CD4-positive, alpha-beta memory T cell (primary cell): ENCODE measurements around the gene KIF2A. TPM values are rescaled to one million over a fixed set of nuclear protein-coding genes. Genes with fewer than 3 reads are reported as not detected.

Source experiments
- CTCF ChIA-PET: fragments of 350-600 bp; sonication (Branson Sonifier 250); formaldehyde crosslinking; loops from one replicate; lab custom pipeline; 2021; ENCODE audit warnings: inconsistent platforms; ENCODE audit not compliant: partially characterized antibody; lab: Charles Lee
- POLR2A ChIA-PET: fragments of 350-600 bp; sonication (Branson Sonifier 250); formaldehyde crosslinking; loops from one replicate; lab custom pipeline; 2021; ENCODE audit not compliant: partially characterized antibody; lab: Charles Lee
- DNase-seq, 5 donors: peaks; one replicate each; pipeline versions ENCODE4 v3.0.0 to v3.0.0-alpha.2; 2020 to 2022; ENCODE audit warnings: mixed read lengths in 1 of 5
- H3K27ac ChIP-seq: one replicate; pipeline ENCODE4 v1.7.0; 2013; ENCODE audit warnings: low read depth, low read length
- H3K27me3 ChIP-seq: 2 replicates; pipeline ENCODE4 v1.7.0; 2013; ENCODE audit warnings: mild to moderate bottlenecking, low read length, moderate library complexity; ENCODE audit not compliant: insufficient read depth
- H3K36me3 ChIP-seq: 2 replicates; pipeline ENCODE4 v1.7.0; 2013; ENCODE audit warnings: mild to moderate bottlenecking, low read length, moderate library complexity; ENCODE audit not compliant: insufficient read depth
- H3K4me1 ChIP-seq: 2 replicates; pipeline ENCODE4 v1.7.0; 2013; ENCODE audit warnings: mild to moderate bottlenecking, low read length, moderate library complexity; ENCODE audit not compliant: insufficient read depth
- H3K4me3 ChIP-seq, 2 donors: one replicate each; pipeline ENCODE4 v1.7.0; 2013; ENCODE audit warnings: low read length in 2 of 2, mild to moderate bottlenecking in 1 of 2
- H3K9me3 ChIP-seq, 2 donors: one replicate each; pipeline ENCODE4 v1.7.0; 2013; ENCODE audit warnings: low read length in 2 of 2, control low read depth in 1 of 2; ENCODE audit not compliant: control insufficient read depth in 1 of 2
- H3K27ac Mint-ChIP-seq, 7 donors: one replicate each; pipeline ENCODE4 v1.8.0; 2020 to 2021; ENCODE audit warnings: mixed read lengths in 7 of 7, mild to moderate bottlenecking in 6 of 7, inconsistent platforms in 3 of 7, moderate library complexity in 3 of 7
- H3K27me3 Mint-ChIP-seq, 2 donors: one replicate each; pipeline ENCODE4 v1.8.0; 2020 to 2021; ENCODE audit warnings: mixed read lengths in 2 of 2
- H3K36me3 Mint-ChIP-seq, 2 donors: one replicate each; pipeline ENCODE4 v1.8.0; 2020 to 2021; ENCODE audit warnings: mixed read lengths in 2 of 2, inconsistent platforms in 1 of 2, mild to moderate bottlenecking in 1 of 2
- H3K4me1 Mint-ChIP-seq, 4 donors: one replicate each; pipeline ENCODE4 v1.8.0; 2020 to 2021; ENCODE audit warnings: mixed read lengths in 4 of 4, mild to moderate bottlenecking in 1 of 4
- H3K4me3 Mint-ChIP-seq, 8 donors: one replicate each; pipeline ENCODE4 v1.8.0; 2020 to 2021; ENCODE audit warnings: mixed read lengths in 8 of 8, mild to moderate bottlenecking in 7 of 8, moderate library complexity in 6 of 8, inconsistent platforms in 3 of 8
- H3K9me3 Mint-ChIP-seq, 8 donors: one replicate each; pipeline ENCODE4 v1.8.0; 2020 to 2021; ENCODE audit warnings: mixed read lengths in 8 of 8, mild to moderate bottlenecking in 5 of 8, inconsistent platforms in 3 of 8, moderate library complexity in 1 of 8
- intact Hi-C: fragments of 100-400 bp; cut with micrococcal nuclease; formaldehyde crosslinking; loops from one replicate; pipeline ENCODE4 v1.15.1; 2023
- polyA plus RNA-seq, 2 donors: library from polyadenylated mRNA; unstranded; fragments of 300-500 nt; fragmentation: Illumina TruSeq; gene quantifications; one replicate each; pipeline ENCODE4 v1.2.3, GENCODE V29; 2021
- total RNA-seq, 2 experiments: library from RNA; stranded (reverse); gene quantifications; one replicate each; pipeline ENCODE4 v1.2.3, GENCODE V29; 2021

The KIF2A gene
- total and polyA plus RNA-seq, 4 experiments from 2014 or later, result 133 to 158 (median 154) TPM

GRCh38 chr5:62418462-62419076, 112.6 kb downstream of the KIF2A start:
- intact Hi-C loops, result no loop called here

GRCh38 chr5:62419609-62420008, 113.6 kb downstream of the KIF2A start:
- ChIA-PET POLR2A (interaction anchor here (0.6 kb wide), 1 partner anchor 1467 kb away, joined by 4 read pairs; no protein-coding TSS in a partner anchor), CTCF (interaction anchor here (0.6 to 1.4 kb wide), 3 partner anchors 16 to 238 kb away, joined by 3 to 5 read pairs (median 4); partner anchors contain the start of gene DIMT1)
- intact Hi-C loops, result no loop called here
- Histone ChIP-seq H3K27ac (no peak overlapping the region), H3K9me3 (no peaks in the 10 kb centered on the region), H3K4me1 (no peaks in the 10 kb centered on the region), H3K36me3 (no peaks in the 10 kb centered on the region), H3K4me3 (no peak overlapping the region), H3K27me3 (no peaks in the 10 kb centered on the region)
- Mint-ChIP-seq H3K27me3 (no peaks in the 10 kb centered on the region), H3K9me3 (no peaks in the 10 kb centered on the region), H3K4me1 (peaks cover 1 to 22% (median 22%) of the 10 kb centered on the region in 4 donors), H3K4me3 (no peak overlapping the region), H3K27ac (peak overlapping the region in 1 of 7 donors; percentile 24), H3K36me3 (peaks cover 9 to 14% of the 10 kb centered on the region in 2 donors)
- no peak for DNase-seq

More at GRCh38 chr5:62418462-62419076, 112.6 kb downstream of the KIF2A start:
- H3K9me3 Mint-ChIP-seq, result no peaks in the 10 kb centered on the region
- ChIA-PET CTCF (interaction anchor here (1.4 kb wide), 1 partner anchor 24 kb away, joined by 4 read pairs; no protein-coding TSS in a partner anchor), POLR2A (no interaction called here)
- no peak overlapping the region for H3K4me3 Mint-ChIP-seq
- Histone ChIP-seq H3K27me3 (no peaks in the 10 kb centered on the region), H3K4me1 (peaks cover 7% of the 10 kb centered on the region), H3K4me3 (no peak overlapping the region), H3K36me3 (no peaks in the 10 kb centered on the region), H3K27ac (no peak overlapping the region), H3K9me3 (no peaks in the 10 kb centered on the region)
- peaks cover 9 to 31% (median 25%) of the 10 kb centered on the region in 4 donors for H3K4me1 Mint-ChIP-seq
- H3K27ac Mint-ChIP-seq, result no peak overlapping the region
- DNase-seq, result no peak
- peaks cover 5 to 15% of the 10 kb centered on the region in 2 donors for H3K36me3 Mint-ChIP-seq
- H3K27me3 Mint-ChIP-seq, result no peaks in the 10 kb centered on the region

- no peaks in the 10 kb centered on the region for H3K36me3 ChIP-seq
- Mint-ChIP-seq H3K27me3 (no peaks in the 10 kb centered on the region), H3K36me3 (peaks cover 9 to 14% of the 10 kb centered on the region in 2 donors), H3K9me3 (no peaks in the 10 kb centered on the region), H3K4me1 (peaks cover 0 to 23% (median 22%) of the 10 kb centered on the region in 4 donors), H3K4me3 (no peak overlapping the region), H3K27ac (no peak overlapping the region)
- intact Hi-C loops, result no loop called here
- no peak overlapping the region for H3K27ac ChIP-seq
- ChIA-PET POLR2A (interaction anchor here (0.8 kb wide), 1 partner anchor 9 kb away, joined by 3 read pairs; no protein-coding TSS in a partner anchor), CTCF (no interaction called here)
- H3K27me3 ChIP-seq, result no peaks in the 10 kb centered on the region
- H3K4me1 ChIP-seq, result no peaks in the 10 kb centered on the region
- DNase-seq, result no peak
- no peak overlapping the region for H3K4me3 ChIP-seq
- no peaks in the 10 kb centered on the region for H3K9me3 ChIP-seq
Measured at GRCh38 chr5:62421414-62421813, 115.4 kb downstream of the KIF2A start.

- Mint-ChIP-seq H3K4me3 (no peak overlapping the region), H3K27ac (no peak overlapping the region), H3K4me1 (peaks cover 4 to 25% (median 12%) of the 10 kb centered on the region in 4 donors), H3K9me3 (no peaks in the 10 kb centered on the region), H3K27me3 (no peaks in the 10 kb centered on the region), H3K36me3 (peaks cover 9% of the 10 kb centered on the region in 2 donors)
- no peaks in the 10 kb centered on the region for H3K4me1 ChIP-seq
- CTCF ChIA-PET, result no interaction called here
- POLR2A ChIA-PET, result no interaction called here
- H3K9me3 ChIP-seq, result no peaks in the 10 kb centered on the region
- intact Hi-C loops, result no loop called here
- no peaks in the 10 kb centered on the region for H3K36me3 ChIP-seq
- DNase-seq, result no peak
- H3K4me3 ChIP-seq, result no peak overlapping the region
- no peaks in the 10 kb centered on the region for H3K27me3 ChIP-seq
- no peak overlapping the region for H3K27ac ChIP-seq
Measured at GRCh38 chr5:62424763-62425162, 118.8 kb downstream of the KIF2A start.

GRCh38 chr5:62431735-62432620, 126.0 kb downstream of the KIF2A start:
- POLR2A ChIA-PET, result no interaction called here
- CTCF ChIA-PET, result interaction anchor here (3.3 kb wide), 1 partner anchor 11 kb away, joined by 16 read pairs; no protein-coding TSS in a partner anchor
- intact Hi-C loops, result no loop called here
- H3K27ac ChIP-seq, result no peak overlapping the region
- no peaks in the 10 kb centered on the region for H3K36me3 ChIP-seq
- peaks cover 10% of the 10 kb centered on the region for H3K4me1 ChIP-seq
- no peak for DNase-seq
- Mint-ChIP-seq H3K36me3 (peaks cover 0 to 11% of the 10 kb centered on the region in 2 donors), H3K27ac (peak overlapping the region in 3 of 7 donors; percentile 10 to 58 (median 14)), H3K9me3 (no peaks in the 10 kb centered on the region), H3K4me3 (no peak overlapping the region), H3K4me1 (peaks cover 15 to 29% (median 27%) of the 10 kb centered on the region in 4 donors), H3K27me3 (no peaks in the 10 kb centered on the region)
- no peak overlapping the region for H3K4me3 ChIP-seq
- no peaks in the 10 kb centered on the region for H3K9me3 ChIP-seq
- H3K27me3 ChIP-seq, result no peaks in the 10 kb centered on the region

GRCh38 chr5:62432621-62433064, 126.6 kb downstream of the KIF2A start:
- ChIA-PET CTCF (interaction anchor here (3.3 kb wide), 1 partner anchor 10 kb away, joined by 16 read pairs; no protein-coding TSS in a partner anchor), POLR2A (no interaction called here)
- Mint-ChIP-seq H3K27ac (peak overlapping the region in 3 of 7 donors; percentile 14 to 58 (median 16)), H3K27me3 (no peaks in the 10 kb centered on the region), H3K9me3 (no peaks in the 10 kb centered on the region), H3K4me1 (peaks cover 15 to 30% (median 27%) of the 10 kb centered on the region in 4 donors), H3K36me3 (peaks cover 0 to 13% of the 10 kb centered on the region in 2 donors), H3K4me3 (no peak overlapping the region)
- no peaks in the 10 kb centered on the region for H3K36me3 ChIP-seq
- H3K27me3 ChIP-seq, result no peaks in the 10 kb centered on the region
- no peak overlapping the region for H3K27ac ChIP-seq
- H3K4me1 ChIP-seq, result peaks cover 10% of the 10 kb centered on the region
- intact Hi-C loops, result no loop called here
- no peaks in the 10 kb centered on the region for H3K9me3 ChIP-seq
- no peak for DNase-seq
- H3K4me3 ChIP-seq, result no peak overlapping the region
